ENCODE data around the gene RTCB.
"Not testable (repeated sequence)": the region's sequence is repeated elsewhere in the genome, so short reads cannot be mapped to it uniquely, and the experiment has no call there.

RTCB gene

DNA sequence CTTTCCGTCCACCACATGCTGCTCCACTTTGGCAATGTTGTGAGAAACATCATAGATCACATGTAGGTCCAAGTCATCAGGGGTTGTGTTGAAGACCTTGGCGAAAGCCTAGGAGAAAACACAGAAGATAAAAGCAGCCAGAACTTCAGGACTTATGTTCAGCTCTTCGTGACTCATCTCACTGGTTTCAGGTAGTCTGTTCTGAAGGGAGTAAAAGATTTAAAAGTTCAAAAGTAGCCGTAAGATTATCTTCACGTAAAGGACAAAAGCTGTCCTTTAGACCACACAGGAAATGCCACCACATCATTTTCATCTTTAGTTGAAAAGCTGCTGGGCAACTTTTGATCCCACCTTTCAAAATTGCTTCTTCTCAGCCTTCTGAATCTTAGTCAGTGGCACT, 16.9 kb downstream of the RTCB start:
- no peak for DNase-seq (ENCODE audit: low read depth in 2 of 3, low spot score in 2 of 3)

DNA sequence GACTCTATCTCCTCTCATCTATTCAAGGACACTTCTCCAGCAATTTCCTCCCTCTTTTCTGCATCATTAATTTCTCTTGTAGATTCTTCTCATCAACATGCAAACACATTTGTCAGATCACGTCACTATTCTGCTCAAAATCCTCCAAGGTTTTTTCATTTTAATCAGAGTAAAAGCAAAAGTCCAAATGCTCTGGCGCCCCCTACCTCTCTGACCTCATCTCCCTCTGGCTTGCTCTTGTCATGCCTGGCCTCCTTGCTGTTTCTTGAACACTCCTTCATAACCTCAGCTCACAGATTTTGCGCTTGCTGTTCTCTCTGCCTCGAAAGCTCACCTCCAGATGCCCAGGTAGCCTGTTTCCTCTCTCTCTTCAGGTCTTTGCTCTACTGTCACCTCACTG, 22.4 kb downstream of the RTCB start:
- no peak for DNase-seq (ENCODE audit: low read depth in 2 of 3, low spot score in 2 of 3)

DNA sequence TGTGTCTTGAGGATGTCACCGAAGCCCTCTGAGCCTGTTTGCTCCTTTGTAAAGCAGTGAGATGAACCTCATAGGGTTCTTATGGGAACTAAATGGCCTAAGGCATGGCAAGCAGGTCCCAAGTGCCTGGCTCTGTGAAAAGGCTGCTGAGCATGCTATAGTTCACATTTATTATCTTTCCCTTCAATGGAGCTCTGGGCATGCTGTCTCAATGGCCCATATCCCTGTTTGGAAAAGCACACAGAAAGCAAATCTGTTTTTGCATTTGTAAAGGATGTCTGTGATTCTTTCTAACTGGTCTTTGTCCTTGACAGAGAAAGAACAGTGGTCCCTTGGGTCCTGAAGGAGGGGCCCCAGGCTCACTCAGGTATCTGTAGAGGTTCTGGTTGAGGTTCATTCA, 26.4 kb downstream of the RTCB start:
- DNase-seq (ENCODE audit: low read depth in 2 of 3, low spot score in 2 of 3): no peak

DNA sequence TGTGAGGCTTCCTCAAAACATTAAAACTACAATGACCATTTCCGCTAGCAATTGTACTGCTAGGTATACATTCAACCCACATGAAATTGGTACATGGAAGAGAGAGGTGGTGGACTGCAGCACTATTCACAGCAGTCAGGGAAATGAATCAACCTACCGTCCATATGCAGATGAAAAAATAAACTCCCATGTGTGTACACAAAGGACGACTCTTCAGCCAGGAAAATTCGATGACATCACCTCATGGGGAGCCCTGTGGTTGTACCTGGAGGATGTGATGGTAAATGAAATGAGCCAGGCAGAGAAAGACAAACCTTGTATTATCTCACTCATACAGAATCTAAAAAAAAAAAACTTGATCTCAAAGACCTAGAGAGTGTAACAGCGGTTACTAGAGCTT, 31.1 kb downstream of the RTCB start:
- DNase-seq (ENCODE audit: low read depth in 2 of 3, low spot score in 2 of 3): no peak

DNA sequence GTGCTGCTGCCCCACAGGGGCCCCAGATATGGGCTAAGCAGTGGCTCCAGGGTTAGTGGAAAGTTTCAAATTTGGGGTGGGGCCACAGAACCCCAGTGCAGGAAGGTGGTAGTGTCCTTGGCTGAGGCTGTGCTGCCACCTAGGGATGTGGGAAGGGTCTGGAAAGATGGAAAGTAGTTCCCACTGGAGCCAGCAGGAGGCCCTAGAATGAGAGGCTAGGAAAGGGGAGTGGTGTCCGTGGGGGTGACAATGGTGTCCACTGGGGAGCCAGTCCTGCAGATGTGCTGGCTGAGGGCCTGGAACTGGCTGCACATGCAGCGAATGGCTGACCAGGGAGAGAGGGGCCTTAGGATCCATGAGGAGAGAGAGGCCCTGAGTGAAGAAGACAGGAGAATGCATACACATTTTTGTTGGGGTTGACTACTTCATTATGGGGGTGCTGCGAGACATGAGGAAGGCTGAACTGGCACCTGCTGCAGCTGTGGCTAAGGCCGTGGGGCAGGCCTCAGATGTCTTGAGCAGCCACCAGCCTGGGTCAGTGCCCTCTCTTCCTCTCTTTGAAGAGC, 33.3 kb downstream of the RTCB start:
- no peak for DNase-seq (ENCODE audit: low read depth in 2 of 3, low spot score in 2 of 3)

DNA sequence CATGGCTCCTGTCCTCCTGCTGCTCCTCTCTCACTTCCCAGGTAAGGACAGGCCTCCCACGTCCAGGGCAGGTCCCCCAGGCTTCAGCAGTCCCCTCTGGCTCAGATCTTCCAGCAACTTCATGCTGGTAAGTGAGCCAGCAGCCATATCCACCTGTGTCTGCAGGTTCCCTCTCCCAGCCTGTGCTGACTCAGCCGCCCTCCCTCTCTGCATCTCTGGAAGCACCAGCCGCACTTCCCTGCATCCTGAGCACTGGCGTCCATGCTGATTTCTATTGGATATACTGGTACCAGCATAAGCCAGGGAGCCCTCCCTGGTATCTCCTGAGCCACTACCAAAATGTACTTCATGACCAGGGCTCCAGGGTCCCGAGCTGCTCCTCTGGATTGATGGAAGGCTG, 35.4 kb downstream of the RTCB start:
- no peak for DNase-seq (ENCODE audit: low read depth in 2 of 3, low spot score in 2 of 3)

DNA sequence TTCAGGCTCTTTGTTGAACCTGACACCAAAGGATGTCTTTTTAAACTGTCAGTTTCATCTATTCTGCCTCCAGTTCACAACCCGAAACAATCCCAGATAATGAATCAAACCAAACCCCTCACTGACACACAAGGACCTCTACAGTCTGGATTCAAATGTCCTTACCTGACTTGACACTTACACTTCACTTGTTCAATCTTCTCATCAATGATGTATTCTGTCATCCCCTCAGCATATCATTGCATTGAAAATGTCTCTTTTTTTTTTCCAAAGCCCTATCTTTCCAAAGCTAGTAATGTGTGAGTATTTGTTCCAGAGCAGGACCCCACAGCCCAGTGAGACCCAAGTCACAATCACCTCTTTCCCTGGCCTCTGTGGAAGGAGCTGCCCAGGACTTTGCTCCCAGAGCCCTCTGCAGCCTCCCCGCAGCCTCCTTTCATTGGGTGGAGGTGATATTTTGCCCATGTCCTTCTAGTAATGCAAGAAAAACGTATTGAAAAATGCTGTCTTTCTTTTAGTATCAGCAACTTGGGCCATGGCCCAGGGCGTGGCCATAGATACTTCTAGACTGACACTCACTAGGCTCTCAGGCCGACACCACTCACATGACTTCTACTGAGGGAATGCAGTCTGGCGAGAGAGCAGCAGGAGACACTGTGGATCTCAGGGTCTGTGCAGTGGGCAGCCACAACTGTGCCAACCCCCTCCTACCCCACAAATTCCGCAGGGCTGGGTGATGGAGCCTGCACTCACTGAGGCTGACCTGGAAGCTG, 36.2 kb downstream of the RTCB start:
- DNase-seq (ENCODE audit: low read depth in 2 of 3, low spot score in 2 of 3): no peak

DNA sequence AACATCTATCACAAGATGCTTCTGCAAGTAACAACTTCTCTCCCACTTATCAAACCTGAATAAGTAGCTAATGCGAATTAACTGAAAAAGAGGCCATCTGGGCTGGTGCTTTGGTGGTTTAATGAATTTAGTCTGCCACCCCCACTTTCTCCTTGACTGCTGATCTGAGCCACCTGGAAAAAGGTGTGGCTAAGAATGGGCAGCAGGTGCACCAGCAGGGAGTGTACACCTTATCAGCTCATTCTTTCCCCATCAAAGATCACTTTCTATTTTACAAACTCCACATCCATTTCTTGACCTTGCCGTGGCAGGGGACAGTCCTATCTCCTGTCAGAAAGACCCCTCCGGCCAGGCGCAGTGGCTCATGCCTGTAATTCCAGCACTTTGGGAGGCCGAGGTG, 47.8 kb downstream of the RTCB start:
- no peak for DNase-seq (ENCODE audit: low read depth in 2 of 3, low spot score in 2 of 3)

DNA sequence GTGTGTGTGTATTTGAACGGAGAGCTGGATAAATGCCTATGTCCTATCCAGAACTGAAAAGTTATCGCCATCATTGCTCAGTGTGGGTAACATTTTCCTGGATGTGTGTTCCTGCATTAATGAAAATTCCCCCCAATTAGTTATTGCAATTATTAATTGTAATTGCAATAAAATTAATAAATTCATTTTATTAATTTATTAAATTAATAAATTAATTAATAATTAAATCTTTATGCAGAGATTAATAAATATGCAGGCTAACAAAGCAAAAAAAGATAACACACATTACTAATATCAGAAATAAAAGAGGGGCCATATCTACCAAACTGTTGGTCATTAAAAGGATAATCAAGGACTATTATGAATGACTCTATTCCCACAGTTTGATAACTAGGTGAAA, 50.8 kb downstream of the RTCB start:
- DNase-seq (ENCODE audit: low read depth in 2 of 3, low spot score in 2 of 3): no peak

DNA sequence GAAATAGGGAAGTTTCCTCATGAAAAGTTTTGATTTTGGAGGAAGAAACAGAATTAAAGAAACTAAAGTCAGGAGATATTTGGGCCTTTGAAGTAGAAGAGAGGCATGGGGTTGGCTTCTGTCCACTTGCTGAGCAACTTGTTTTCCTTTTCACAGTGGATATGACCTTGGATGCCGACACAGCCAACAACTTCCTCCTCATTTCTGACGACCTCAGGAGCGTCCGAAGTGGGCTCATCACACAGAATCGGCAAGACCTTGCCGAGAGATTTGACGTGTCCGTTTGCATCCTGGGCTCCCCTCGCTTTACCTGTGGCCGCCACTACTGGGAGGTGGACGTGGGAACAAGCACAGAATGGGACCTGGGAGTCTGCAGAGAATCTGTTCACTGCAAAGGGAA, 52.0 kb downstream of the RTCB start:
- not testable (repeated sequence) for DNase-seq (ENCODE audit: low read depth in 2 of 3, low spot score in 2 of 3)

DNA sequence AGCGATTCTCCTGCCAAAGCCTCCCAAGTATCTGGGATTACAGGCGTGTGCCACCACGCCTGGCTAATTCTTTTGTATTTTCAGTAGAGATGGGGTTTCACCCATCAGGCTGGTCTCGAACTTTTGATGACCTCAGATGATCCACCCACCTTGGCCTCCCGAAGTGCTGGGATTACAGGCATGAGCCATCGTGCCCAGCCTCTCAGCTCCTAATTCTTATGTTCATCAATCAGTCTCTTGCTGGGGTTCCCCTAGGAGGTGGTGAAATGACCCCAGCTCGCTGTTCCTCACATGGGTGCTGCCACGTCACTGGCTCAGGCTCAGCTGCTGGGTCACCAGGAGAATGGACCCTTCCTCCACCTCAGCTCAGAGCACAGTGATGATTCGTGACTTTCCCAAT, 54.5 kb downstream of the RTCB start, which contains the start of gene RFPL3:
RFPL3 (plus strand) TSS at position 301 of the 400 bp plus-strand sequence. CDS start 205 bp downstream, outside the sequence.
- DNase-seq (ENCODE audit: low read depth in 2 of 3, low spot score in 2 of 3): not testable (repeated sequence)

DNA sequence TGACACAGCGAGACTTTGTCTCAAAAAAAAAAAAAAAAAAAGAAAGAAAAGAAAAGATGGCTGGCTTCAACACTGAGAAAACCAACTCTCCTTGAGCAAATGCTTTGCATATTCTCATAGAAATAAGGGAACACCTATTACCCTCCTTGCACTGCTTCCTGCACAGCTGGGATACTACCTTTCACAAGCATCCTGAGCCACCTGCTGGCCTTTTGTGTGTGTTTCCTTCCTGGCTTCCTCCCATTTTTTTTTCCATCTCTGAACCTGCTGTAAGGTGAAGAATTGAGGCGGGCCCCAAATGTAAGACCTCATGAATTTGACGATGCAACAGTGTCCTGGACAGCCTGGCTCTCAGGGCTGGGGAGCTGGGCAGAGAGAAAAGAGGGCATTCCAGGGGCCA, 56.3 kb downstream of the RTCB start:
- DNase-seq (ENCODE audit: low read depth in 2 of 3, low spot score in 2 of 3): no peak

DNA sequence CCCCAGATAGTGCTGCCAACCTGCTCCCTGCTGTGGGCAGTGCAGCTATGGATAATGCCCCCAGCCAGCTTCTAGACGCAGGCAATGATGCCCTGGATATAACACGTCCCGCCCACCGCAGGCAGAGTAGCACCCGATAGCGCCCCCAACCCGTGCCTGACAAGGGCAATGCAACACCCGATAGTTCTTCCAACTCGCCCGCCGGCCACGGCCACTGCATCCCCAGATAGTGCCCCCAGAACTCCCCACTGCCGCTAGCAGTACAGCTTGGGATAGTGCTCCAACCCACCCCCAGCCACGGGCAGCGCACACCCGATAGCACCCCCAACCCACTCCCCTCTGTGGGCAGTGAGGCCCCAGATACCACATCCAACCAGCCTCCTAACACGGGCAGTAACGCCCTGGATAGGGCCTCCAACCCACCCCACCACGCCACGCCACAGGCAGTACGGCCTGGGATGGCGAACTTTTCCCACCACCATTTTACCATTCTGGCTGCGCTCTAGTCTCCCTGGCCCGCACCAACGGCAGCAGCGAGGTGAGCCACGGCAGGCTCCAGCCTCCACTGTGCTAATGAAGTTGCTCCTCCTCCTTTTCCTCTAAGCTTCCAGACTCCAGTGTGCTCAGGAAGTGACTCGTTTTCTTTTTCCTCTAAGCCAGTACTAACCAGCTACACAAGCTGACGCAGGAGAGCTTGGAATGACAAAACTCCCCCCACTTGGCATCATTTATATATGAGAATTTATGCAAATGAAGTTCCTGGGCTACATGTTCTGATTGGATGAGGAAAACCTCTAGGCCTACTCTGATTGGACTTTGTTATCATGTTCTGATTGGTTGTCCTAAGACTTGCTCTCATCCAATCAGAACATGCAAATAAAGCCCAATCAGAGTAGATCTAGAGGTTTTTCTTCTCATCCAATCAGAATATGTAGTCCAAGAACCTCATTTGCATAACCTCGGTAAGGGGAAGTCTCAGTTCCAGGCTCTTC, 57.4 kb downstream of the RTCB start:
- no peak for DNase-seq (ENCODE audit: low read depth in 2 of 3, low spot score in 2 of 3)

DNA sequence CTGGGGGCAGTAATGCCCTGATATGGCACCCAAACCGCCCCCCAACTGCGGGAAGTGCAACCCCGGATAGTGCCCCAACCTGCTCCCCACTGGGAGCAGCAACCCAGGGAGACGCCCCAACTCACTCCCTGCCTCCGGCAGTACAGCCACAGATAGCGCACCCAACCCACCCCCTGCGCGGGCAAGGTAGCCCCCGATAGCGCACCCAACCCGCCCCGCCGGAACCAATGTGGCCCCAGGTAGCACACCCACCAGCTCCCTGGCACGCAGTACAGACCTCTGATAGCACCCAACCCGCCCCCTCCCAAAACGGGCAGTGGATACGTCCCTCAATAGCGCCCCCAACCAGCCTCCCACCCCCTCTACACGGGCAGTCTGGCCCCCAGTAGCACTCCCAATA, 58.2 kb downstream of the RTCB start:
- DNase-seq (ENCODE audit: low read depth in 2 of 3, low spot score in 2 of 3): no peak

DNA sequence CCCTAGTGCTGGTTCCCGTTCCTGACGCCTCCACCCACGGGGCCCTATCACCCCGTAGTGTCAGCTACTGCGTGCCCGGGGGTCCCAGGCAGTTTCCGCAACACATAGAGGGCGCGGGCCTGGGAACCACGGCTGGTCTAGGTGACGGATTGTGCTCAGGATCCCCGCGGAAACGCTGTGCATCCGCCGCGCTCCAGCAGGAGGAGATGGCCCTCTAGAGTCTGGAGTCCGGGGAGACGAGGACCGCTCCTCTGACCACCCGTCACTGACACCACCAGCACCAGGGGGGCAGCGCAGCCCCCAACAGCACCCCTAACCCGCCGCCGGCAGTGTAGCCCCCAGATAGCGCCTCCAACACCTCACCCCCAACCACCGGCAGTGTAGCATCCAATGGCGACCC, 58.8 kb downstream of the RTCB start:
- no peak for DNase-seq (ENCODE audit: low read depth in 2 of 3, low spot score in 2 of 3)

DNA sequence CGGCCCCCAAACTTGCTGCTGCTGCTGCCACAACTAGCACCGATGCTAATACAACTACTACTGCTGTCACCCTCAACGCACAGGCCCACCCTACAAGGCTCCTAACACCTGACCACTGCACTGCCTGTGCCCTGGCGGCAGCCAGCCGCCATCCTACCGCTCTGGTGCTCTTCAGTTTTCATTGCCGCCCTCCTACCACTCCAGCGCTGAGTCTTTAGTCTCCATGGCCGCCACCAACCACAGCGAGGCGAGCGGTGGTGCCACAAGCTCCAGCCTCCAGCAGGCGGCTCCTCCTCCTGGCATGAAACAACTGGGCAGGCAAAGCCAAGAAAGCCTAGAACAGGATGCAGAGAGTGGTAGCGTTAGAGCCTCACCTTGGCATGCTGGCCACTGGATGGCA, 59.4 kb downstream of the RTCB start:
- no peak for DNase-seq (ENCODE audit: low read depth in 2 of 3, low spot score in 2 of 3)

DNA sequence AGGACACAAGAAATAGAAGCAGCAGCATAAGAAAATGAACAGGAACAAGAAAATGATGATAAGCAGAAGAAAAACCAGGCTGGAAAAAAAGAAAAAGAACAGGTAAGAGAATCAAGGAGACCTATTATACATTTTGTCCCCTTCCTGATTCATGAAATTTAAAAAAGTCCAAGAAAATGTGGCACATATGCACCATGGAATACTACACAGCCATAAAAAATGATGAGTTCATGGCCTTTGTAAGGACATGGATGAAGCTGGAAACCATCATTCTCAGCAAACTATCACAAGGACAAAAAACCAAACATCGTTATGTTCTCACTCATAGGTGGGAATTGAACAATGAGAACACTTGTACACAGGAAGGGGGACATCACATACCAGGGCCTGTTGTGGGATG, 60.2 kb downstream of the RTCB start:
- not testable (repeated sequence) for DNase-seq (ENCODE audit: low read depth in 2 of 3, low spot score in 2 of 3)

DNA sequence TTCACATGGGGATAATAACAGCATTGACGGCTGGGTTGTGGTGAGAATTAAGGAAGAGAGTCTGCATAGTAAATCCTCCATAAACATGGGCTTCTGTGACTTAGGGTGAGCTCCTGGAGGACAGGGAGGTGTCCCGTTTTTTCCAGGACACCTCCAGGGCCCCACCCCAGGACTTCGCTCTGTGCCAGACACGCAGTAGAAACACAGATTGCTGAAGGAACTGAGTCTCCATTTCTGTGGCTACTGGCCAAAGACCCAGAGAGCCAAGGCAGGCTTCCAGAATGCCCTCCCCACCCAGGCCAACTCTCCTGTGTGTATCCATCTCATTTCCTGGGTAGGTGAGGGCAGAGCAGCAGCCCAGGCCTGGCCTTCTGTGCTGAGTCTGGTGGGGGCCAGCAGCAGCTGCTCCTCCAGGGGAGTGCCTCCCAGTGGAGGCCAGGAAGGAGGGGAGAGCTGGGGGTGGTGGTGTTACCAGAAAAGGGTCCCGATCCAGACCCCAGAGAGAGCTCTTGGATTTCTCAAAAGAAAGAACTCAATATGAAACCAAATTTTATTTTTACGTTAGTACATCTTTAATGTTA, 63.9 kb downstream of the RTCB start:
- DNase-seq (ENCODE audit: low read depth in 2 of 3, low spot score in 2 of 3): no peak

DNA sequence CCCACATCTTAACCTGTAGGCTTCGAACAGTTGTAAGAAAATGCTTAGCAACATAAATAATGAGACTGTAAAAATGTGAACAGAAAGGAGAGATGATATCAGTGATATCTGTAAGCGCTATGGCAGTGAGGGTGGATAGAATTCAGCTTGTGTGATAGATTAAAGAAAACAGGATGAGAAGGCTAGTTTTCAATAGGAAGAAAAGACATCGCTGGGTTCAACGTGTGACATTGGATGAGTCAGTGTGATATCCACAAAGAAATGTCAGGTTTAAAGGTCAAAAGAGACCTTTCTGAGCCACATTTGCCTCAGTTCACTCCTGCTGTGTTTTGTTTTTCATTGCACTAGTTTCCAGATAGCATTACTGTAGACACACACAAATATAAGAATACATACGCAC, 68.1 kb downstream of the RTCB start:
- DNase-seq (ENCODE audit: low read depth in 2 of 3, low spot score in 2 of 3): no peak

DNA sequence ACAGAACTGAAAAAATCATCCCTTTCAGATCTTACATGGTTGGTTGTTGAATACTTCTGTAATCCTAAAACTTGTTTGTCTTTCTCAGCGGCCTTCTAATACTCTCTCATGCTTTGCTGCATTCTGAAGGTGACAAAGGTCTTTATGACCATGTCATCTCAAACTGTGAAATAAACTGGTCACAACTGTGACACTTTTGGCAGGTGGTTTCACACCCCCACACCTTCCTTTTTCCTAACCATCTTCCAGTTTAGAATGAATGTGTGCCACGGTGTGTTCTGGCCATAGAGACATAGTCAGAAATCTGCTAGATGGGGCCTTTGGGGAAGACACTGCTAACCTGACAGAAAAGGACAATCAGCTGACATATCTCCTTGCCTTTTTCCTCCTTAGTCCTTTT, 69.1 kb downstream of the RTCB start:
- DNase-seq (ENCODE audit: low read depth in 2 of 3, low spot score in 2 of 3): no peak

DNA sequence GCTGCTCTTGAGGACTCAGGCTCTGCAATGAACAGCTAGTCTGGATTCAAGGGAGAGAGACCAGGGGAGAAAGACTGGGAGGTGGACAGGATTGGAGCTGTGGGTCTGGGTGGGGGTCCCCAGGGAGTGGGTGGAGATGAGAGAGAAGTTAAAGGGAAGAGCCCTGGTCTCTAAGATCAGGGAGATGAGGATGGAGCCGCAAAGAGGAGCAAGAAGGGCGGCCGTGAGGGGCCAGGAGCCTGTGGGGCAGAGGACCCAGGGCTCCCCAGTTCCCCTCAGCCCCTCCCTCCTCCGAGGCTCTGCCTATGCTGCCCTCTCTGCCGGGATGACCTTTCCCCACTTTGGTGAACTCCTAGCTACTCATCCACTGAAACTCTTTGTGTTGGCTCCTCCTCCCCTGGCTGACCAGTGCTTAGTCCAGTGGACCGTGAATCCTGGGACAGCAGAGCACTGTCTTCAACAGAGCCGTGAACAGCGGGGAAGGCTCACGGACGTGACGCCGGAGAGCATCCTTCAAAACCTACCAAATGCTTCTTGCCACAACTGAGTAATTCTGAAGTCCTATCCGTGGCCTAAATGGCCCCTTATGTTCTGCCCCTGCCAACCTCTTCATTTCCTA, 70.8 kb downstream of the RTCB start:
- DNase-seq (ENCODE audit: low read depth in 2 of 3, low spot score in 2 of 3): no peak

Data from activated CD8-positive, alpha-beta memory T cell treated with anti-CD3 and anti-CD28 coated beads for 48 hours (primary cell).